CD14-positive monocyte (primary cell): ENCODE data around the gene NHLRC3. TPM values are rescaled to one million over a fixed set of nuclear protein-coding genes. Genes with fewer than 3 reads are reported as not detected.

ENCODE experiments used
- DNase-seq, 3 donors: peaks; one replicate each; pipeline ENCODE4 v3.0.0-alpha.2; 2011 to 2022
- H2AFZ ChIP-seq: 2 replicates; pipeline ENCODE4 v1.6.0; 2012; ENCODE audit warnings: mild to moderate bottlenecking, low read depth, low read length, inconsistent platforms; ENCODE audit not compliant: insufficient read depth, poor library complexity, severe bottlenecking
- H3K27ac ChIP-seq, 2 donors: 1 replicate in 1 of 2; 2 replicates in 1 of 2; pipeline ENCODE4 v1.5.1; 2012 to 2013; ENCODE audit warnings: low read length in 2 of 2, control low read depth in 1 of 2, inconsistent platforms in 1 of 2, low read depth in 1 of 2, mild to moderate bottlenecking in 1 of 2
- H3K27me3 ChIP-seq, 2 donors: one replicate each; pipeline versions ENCODE4 v1.6.0 to v1.6.1; 2011 to 2013; ENCODE audit warnings: low read length in 2 of 2; ENCODE audit not compliant: control insufficient read depth in 2 of 2, insufficient read depth in 2 of 2
- H3K36me3 ChIP-seq, 2 donors: replicated peaks in 1 of 2; 1 replicate in 1 of 2; 2 replicates in 1 of 2; pipeline versions ENCODE4 v1.5.1 to v1.6.1; 2012 to 2013; ENCODE audit warnings: low read length in 2 of 2, control low read depth in 1 of 2, inconsistent platforms in 1 of 2, mild to moderate bottlenecking in 1 of 2; ENCODE audit not compliant: insufficient read depth in 2 of 2, control insufficient read depth in 1 of 2
- H3K4me1 ChIP-seq, 2 donors: 1 replicate in 1 of 2; 2 replicates in 1 of 2; pipeline versions ENCODE4 v1.5.1 to v1.6.1; 2012 to 2013; ENCODE audit warnings: low read length in 2 of 2, control low read depth in 1 of 2, inconsistent platforms in 1 of 2, mild to moderate bottlenecking in 1 of 2, moderate library complexity in 1 of 2; ENCODE audit not compliant: insufficient read depth in 2 of 2, control insufficient read depth in 1 of 2
- H3K4me2 ChIP-seq: replicated peaks from 2 replicates; pipeline ENCODE3; 2012; ENCODE audit warnings: low read length, moderate library complexity, mild to moderate bottlenecking; ENCODE audit not compliant: poor library complexity, severe bottlenecking; ENCODE audit errors: extremely low read depth
- H3K4me3 ChIP-seq, 3 experiments: fragments of 200-600 bp in 1 of 3; sonication (generic) in 1 of 3; replicated peaks in 1 of 3; 1 replicate in 2 of 3; 2 replicates in 1 of 3; pipeline ENCODE4 v1.5.1; 2011 to 2013; ENCODE audit warnings: low read length in 3 of 3, mild to moderate bottlenecking in 3 of 3, control low read depth in 2 of 3, low read depth in 2 of 3, inconsistent platforms in 1 of 3, moderate library complexity in 1 of 3
- H3K79me2 ChIP-seq: 2 replicates; pipeline ENCODE4 v1.6.0; 2012; ENCODE audit warnings: mild to moderate bottlenecking, control low read depth, inconsistent platforms, low read length, moderate library complexity; ENCODE audit not compliant: insufficient read depth
- H3K9ac ChIP-seq: 2 replicates; pipeline ENCODE4 v1.6.0; 2017; ENCODE audit warnings: low read length, mild to moderate bottlenecking; ENCODE audit not compliant: insufficient read depth, poor library complexity, severe bottlenecking
- H3K9me3 ChIP-seq, 2 donors: replicated peaks in 1 of 2; 1 replicate in 1 of 2; 2 replicates in 1 of 2; pipeline versions ENCODE4 v1.5.1 to v1.6.1; 2012 to 2013; ENCODE audit warnings: low read length in 2 of 2, control low read depth in 1 of 2; ENCODE audit not compliant: control insufficient read depth in 1 of 2, insufficient read depth in 1 of 2
- H4K20me1 ChIP-seq: 2 replicates; pipeline ENCODE4 v1.6.0; 2012; ENCODE audit warnings: mild to moderate bottlenecking, low read length, control low read depth, moderate library complexity; ENCODE audit not compliant: insufficient read depth
- H3K27ac Mint-ChIP-seq, 7 donors: one replicate each; pipeline ENCODE4 v1.8.0; 2020; ENCODE audit warnings: mild to moderate bottlenecking in 7 of 7, mixed read lengths in 7 of 7, moderate library complexity in 6 of 7, inconsistent platforms in 2 of 7
- H3K27me3 Mint-ChIP-seq, 3 donors: one replicate each; pipeline ENCODE4 v1.8.0; 2021 to 2022; ENCODE audit warnings: low read depth in 3 of 3, mild to moderate bottlenecking in 3 of 3, mixed read lengths in 3 of 3, moderate library complexity in 3 of 3, inconsistent platforms in 1 of 3
- H3K36me3 Mint-ChIP-seq, 2 donors: one replicate each; pipeline ENCODE4 v1.8.0; 2020; ENCODE audit warnings: mixed read lengths in 2 of 2, inconsistent platforms in 1 of 2, mild to moderate bottlenecking in 1 of 2
- H3K4me1 Mint-ChIP-seq: one replicate; pipeline ENCODE4 v1.8.0; 2020; ENCODE audit warnings: mild to moderate bottlenecking, mixed read lengths
- H3K4me3 Mint-ChIP-seq, 2 donors: one replicate each; pipeline ENCODE4 v1.8.0; 2020; ENCODE audit warnings: mild to moderate bottlenecking in 2 of 2, mixed read lengths in 2 of 2, moderate library complexity in 1 of 2
- H3K9me3 Mint-ChIP-seq, 7 donors: one replicate each; pipeline ENCODE4 v1.8.0; 2020 to 2022; ENCODE audit warnings: mixed read lengths in 7 of 7, mild to moderate bottlenecking in 6 of 7, moderate library complexity in 6 of 7, inconsistent platforms in 2 of 7
- CTCF ChIP-seq: fragments of 200-600 bp; IDR thresholded peaks from one replicate; pipeline ENCODE4 v1.8.0; 2022; ENCODE audit warnings: antibody characterized with exemption, mild to moderate bottlenecking
- WGBS: methylation state at CpG from one replicate; pipeline ENCODE4 v1.1.5; 2013; ENCODE audit warnings: missing lambda C conversion rate; ENCODE audit not compliant: insufficient coverage; 5-methylcytosine and 5-hydroxymethylcytosine counted together
- intact Hi-C, 2 donors: fragments of 100-400 bp; cut with micrococcal nuclease; formaldehyde crosslinking; loops; one replicate each; pipeline versions ENCODE4 v1.15.0 to v1.15.1; 2023
- polyA plus RNA-seq, 3 donors: library from polyadenylated mRNA; depleted of rRNA in 1 of 3; unstranded in 2 of 3; stranded (reverse) in 1 of 3; fragments of 300-500 nt in 2 of 3; fragments of >200 nt in 1 of 3; fragmentation: Illumina TruSeq in 2 of 3; gene quantifications; 1 replicate in 2 of 3; 2 replicates in 1 of 3; pipeline ENCODE4 v1.2.3, GENCODE V29; 2012 to 2021

NHLRC3 gene
- polyA plus RNA-seq, 3 donors = 12.8 to 17.7 (median 13.0) TPM

- H3K9me3 ChIP-seq = no peaks in the 10 kb centered on the region
- no peak overlapping the region for H3K27ac ChIP-seq
- H4K20me1 ChIP-seq = peaks cover 5% of the 10 kb centered on the region
- Mint-ChIP-seq H3K36me3 (peaks cover 52 to 69% of the 10 kb centered on the region in 2 donors), H3K9me3 (peaks cover 2 to 13% (median 7%) of the 10 kb centered on the region in 7 donors), H3K4me3 (no peak overlapping the region), H3K27me3 (no peaks in the 10 kb centered on the region), H3K4me1 (peaks cover 12% of the 10 kb centered on the region), H3K27ac (peak overlapping the region in 1 of 7 donors; percentile 37)
- H3K9ac ChIP-seq = no peak overlapping the region
- no peak for DNase-seq
- peaks cover 10 to 29% of the 10 kb centered on the region in 2 donors for H3K36me3 ChIP-seq
- 100% methylated on average over 2 of the region's 4 CpGs for WGBS
- H3K4me3 ChIP-seq = no peak overlapping the region
- H3K4me2 ChIP-seq = no peak overlapping the region
- no peak for TF ChIP-seq CTCF
- intact Hi-C loops = no loop called here
- H2AFZ ChIP-seq = no peak overlapping the region
- H3K4me1 ChIP-seq = no peaks in the 10 kb centered on the region
- no peaks in the 10 kb centered on the region for H3K27me3 ChIP-seq
- peaks cover 28% of the 10 kb centered on the region for H3K79me2 ChIP-seq
These were observed 23.7 kb downstream of the NHLRC3 start for GRCh38 chr13:39062004-39062403.

GRCh38 chr13:39072842-39073241, 34.6 kb downstream of the NHLRC3 start:
- no peak overlapping the region for H3K27ac ChIP-seq
- Mint-ChIP-seq H3K4me3 (no peak overlapping the region), H3K27ac (no peak overlapping the region), H3K9me3 (peaks cover 0 to 13% (median 6%) of the 10 kb centered on the region in 7 donors), H3K36me3 (peaks cover 0 to under 1% of the 10 kb centered on the region in 2 donors), H3K4me1 (no peaks in the 10 kb centered on the region), H3K27me3 (peaks cover 5 to 19% (median 6%) of the 10 kb centered on the region in 3 donors)
- H2AFZ ChIP-seq = no peak overlapping the region
- no peak overlapping the region for H3K9ac ChIP-seq
- intact Hi-C loops = no loop called here
- H3K4me3 ChIP-seq = no peak overlapping the region
- no peaks in the 10 kb centered on the region for H3K79me2 ChIP-seq
- no peak for DNase-seq
- no peaks in the 10 kb centered on the region for H3K4me1 ChIP-seq
- H3K9me3 ChIP-seq = peaks cover 0 to 5% of the 10 kb centered on the region in 2 donors
- H3K4me2 ChIP-seq = no peak overlapping the region
- H4K20me1 ChIP-seq = no peaks in the 10 kb centered on the region
- H3K36me3 ChIP-seq = no peaks in the 10 kb centered on the region
- no peaks in the 10 kb centered on the region for H3K27me3 ChIP-seq
- 100% methylated on average over 1 of the region's 2 CpGs for WGBS
- TF ChIP-seq CTCF = no peak
